Hematopoietic multipotent progenitor cell (in vitro differentiated cells): ENCODE data around the gene PTPN18. TPM values are rescaled to one million over a fixed set of nuclear protein-coding genes. Genes with fewer than 3 reads are reported as not detected.
"Not testable (repeated sequence)": the region's sequence is repeated elsewhere in the genome, so short reads cannot be mapped to it uniquely, and the experiment has no call there.

ENCODE experiments used
- DNase-seq, 3 donors: peaks; one replicate each; pipeline ENCODE4 v3.0.0-alpha.2; 2011 to 2015; ENCODE audit warnings: low read depth in 2 of 3, low spot score in 2 of 3
- total RNA-seq: library from RNA; depleted of rRNA; stranded (reverse); fragments of >200 nt; gene quantifications from one replicate; pipeline ENCODE4 v1.2.3, GENCODE V29; 2012

Gene PTPN18
- total RNA-seq, 1 donor = 56.0 TPM

DNA sequence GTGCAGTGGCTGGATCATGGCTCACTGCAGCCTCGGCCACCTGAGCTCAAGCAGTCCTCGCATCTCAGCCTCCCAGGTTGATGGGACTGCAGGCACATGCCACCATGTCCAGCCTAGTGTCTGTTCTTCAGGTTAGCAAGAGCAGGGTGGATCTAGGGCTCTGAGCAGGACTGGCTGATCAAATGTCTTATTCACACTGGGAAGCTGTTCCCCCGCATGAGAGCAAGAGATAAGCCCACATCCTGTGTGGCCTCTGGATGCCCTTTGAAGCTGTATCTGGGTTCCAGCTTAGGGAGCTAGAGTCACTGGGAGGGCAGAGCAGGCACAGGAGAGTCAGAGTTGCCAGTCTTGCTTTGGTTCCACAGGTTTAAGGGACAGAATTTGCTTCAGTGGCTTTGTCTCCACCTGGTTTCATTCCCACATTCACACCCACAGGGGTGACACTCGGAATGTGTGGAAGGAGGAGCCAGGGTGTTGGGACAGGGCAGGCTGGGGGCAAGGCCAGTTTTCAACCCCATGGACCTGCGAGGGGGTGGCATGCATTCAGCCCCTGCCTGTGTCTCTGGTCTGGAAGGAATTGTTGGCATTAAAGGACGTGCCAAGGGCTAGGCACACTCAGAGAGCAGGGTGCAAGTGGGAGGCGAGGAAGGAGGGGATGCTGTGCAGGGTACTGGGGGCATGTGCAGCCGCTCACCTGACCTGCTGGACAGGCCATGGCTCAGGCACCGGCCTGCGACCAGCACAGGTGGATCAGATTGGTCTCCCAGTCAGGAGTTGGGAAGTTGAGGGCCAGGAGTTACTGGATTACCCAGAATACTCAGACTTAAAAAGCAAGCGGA is 24.5 kb downstream of the PTPN18 start:
- DNase-seq = peak in 1 of 3 donors; percentile 13

DNA sequence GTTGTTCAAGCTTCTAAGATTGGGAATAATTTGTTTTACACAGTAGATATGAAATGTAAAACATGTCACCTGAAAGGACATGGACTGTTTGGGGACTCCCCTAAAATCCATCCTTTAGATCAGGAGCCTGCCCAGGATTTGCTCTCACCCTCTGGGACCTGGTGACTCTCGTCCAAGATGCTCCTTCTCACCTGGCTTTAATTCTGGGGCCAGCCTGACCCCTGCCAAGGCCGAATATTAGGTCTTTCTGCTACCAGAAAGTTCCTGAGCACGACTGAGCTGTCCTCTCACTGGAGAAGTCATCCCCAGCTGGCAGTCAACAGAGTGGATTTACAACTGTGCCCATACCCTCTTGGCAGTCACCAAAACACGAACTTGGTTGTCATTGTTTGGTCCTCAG is 25.3 kb downstream of the PTPN18 start:
- no peak for DNase-seq

DNA sequence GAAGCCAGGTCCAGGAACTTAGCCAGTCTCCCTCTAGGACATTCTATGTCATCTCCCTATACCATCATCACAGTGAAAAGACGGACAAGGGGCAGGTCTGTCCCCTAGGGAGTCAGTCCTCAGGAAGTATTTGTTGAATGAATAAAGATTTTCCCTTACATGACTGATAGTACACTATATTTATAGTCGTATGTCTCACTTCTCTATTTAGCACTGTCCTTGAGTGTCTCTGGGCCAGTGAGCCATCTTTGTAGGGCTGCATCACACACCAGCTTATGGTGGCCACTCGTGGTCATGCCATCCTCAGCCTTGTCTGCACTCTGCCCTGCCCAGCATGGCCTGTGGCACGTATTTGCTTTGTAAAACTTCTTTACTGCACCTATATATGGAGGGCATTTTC is 25.8 kb downstream of the PTPN18 start:
- no peak for DNase-seq

DNA sequence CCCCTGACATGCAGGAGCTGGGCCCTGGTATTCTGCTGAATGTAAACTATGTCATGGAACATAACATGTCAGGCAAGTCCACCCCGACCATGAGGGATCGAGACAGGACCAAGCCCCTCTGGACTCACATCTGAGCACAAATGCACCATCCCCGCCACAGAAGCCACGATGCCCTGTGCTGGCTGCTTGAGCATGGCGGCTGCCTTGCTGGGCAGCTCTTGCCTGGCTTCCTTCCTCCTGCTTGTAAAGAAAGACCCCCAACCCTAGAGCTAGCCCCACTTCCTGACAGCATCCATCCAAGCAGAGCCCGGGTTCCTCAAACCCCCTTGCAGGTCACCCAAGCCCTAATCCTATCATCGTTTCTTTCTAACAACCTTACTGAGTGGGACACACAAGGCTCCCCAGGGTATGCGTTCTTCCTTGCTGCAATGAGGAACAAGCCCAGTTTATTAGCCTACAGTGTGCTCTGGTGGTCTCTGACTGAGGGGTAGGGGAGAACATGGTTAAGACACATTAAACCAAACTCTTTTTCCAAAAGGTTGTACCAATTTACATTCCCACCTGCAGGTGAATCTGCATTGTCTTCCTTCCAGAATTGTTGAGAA is 26.6 kb downstream of the PTPN18 start:
- no peak for DNase-seq

DNA sequence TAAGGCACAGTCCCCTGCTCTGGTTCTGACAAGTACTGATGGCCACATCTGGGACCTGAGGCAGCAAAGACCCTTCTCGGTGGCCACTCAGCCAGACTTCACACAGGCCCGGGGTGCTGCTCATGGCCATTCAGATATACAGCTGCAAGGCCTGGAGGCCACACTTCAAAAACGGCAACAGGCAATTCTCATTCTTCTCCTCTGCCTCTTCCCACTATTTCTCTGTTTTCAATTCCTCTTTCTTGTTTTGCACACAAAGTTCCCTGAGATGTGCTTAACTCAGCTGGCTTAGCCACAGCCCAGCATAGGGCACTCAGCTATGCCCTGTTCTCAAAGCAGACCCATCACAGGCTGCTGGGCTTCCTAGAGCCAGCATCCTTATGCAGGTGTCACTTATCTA is 29.9 kb downstream of the PTPN18 start:
- no peak for DNase-seq

DNA sequence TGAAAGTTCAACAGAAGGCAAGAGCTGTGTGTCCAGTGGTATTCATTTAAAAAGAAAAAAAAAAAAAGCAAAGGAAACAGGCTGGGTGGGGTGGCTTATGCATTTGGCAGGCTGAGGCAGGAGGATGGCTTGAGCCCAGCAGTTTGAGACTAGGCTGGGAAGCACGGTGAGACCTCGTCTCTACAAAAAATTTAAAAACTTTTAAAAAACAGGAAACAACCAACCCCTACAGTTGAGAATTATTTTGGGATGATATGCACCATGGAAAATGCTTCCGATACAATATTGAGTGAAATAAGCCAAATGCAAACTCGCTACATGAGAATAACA is 31.2 kb downstream of the PTPN18 start:
- no peak for DNase-seq

DNA sequence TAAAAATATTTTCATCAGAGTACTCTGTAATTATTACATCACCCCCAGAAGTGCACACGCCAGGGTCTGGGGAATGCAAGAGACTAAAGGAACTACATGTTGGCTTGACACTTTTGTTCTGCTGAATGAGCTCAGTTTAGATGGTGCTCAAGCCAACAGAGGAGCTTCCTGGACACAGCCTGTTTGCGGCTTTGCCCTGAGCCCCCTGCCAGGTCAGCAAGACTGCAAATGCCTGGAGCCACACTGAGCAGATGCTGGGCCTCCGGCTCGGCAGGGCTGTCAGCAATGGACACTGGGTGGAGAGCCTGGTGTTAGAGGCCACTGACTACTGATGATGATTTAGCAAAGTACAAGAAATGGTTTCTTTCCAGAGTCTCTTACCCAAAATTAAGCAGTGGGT is 31.9 kb downstream of the PTPN18 start:
- DNase-seq = no peak

DNA sequence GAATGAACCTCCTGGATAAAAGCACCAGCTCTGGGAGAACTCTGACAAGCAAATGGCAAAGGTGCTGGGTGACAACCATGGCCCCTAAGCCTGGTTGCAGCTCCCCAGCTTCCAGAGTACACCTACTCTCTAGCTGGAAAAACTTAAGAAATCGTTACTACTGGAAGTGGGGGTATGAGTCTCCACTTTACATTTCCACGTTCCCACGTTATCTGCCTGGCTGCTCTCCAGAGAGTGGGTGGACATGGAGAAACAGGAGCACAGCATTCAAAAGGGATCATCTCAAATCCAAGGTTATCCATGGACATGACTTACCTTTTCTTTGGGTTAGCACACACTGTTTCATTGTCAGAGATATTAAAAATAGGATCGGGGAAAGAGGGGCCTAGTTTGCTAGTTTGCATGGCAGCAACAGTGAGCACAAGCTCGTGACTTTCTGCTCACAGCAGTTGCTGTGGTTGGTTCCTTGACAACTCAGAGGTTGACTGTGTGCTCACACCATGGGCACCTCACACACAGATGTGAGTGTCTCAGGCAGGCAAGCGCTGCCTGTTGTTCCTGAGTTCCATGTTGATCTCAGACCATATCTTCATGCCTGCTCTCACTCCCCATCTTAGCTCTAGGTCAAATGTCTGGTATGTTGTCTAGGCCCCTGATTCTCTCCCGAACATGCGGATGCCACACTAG is 32.5 kb downstream of the PTPN18 start:
- DNase-seq = no peak

DNA sequence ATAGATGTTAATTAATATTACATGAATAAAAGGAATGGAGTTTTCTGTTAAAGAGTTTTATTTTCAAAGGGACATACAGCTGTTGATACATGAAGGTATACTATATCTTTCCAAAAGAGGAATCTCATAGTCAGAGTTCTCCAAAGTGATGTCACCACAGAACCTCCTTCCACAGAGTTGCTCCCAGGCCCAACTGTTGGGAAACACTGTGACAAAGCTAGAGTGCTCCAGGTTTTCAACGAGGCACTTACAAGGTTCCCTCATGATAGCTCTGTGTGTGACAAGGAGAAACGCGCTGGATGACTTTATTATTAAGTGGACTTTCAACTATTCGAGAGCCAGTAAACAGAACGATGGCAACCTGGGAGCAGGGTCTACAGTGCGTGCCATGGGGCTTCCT is 33.5 kb downstream of the PTPN18 start:
- DNase-seq = no peak

DNA sequence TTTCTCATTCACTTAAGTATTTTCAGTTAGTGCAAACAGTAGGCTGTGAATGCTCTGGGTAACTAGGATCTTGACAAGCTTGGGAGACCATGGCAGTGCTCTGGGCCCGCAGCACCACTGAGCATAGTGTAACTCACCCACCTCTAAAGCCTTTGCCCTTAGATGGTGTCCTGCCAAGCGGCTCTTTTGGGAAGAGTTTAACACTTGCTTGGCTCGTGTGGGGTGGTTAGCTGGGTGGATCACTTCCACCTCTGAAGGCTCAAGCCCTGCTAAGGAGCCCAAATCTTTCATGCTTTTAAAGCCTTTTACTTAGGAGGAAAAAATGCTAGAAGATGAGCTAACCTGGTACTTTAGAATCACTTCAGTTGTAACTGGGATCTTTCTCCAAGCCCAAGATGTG is 33.9 kb downstream of the PTPN18 start:
- DNase-seq = no peak

DNA sequence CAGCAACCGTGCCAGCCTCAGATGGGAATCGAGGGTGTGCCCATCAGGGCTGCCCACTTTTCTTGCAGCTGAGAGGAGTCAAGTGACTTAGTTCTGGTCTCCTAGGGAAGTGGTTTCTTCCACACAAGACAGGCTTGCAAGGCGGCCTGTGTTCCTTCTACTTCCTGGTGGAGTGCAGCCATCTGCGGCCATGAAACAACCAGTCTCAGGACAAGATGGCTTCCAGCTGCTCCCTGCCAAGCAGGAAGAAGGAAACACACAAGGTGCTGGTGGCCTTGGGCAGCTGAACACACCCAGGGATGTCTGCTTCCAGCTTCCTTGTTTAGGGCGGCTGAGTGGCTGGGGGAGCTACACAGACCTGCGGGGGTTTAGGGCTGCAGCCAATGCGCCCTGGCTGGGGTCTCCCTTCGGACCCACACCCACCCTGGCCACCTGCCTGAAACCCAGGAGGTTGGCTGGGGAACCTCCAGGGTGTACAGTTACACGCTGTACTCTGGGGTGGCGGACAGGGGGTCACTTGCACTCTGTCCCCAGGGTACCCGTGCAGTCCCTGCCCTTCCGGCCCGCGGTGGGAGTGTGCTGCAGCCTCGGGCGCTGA is 34.7 kb downstream of the PTPN18 start:
- DNase-seq = peak in 1 of 3 donors; percentile 53

DNA sequence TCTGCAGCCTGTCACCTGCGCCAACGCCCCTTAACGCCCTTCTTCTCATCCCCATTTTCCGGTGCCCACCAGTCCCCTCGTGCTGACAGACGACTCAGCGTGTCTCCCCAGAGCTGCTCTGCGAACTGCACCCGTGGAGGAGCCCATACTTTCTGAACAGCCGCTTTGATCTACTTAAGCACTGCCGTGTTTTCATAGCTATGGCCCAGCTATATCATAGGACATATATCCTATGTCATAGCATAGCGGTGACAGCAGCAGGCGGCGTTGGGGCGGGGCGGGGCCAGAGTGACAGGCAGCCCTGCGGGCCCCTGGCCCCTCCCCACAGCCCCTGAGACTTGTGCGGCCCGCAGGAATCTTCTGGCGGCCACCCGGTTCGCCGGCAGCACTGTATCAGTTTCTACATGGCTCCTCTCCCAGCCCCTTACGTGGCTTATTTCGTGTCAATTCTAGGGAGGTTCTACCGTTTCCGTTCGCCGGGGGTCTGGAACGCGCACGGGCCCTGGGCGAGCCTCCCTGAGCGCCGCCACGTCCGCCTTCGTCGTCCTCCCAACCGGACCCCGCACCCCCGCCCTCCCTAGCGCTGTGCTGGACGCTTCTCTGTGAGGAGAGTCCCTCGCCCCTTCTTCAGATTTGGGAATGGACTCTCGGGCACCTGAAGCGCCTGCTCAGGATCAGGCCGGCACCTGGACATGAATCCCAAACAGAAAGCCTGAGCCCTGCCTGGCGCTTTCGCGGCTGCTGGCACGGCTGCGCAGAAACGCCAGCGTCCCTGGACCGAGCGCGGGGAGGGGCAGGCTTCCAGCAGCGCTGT is 35.4 kb downstream of the PTPN18 start:
- DNase-seq = peak in 2 of 3 donors; percentile 60 to 69

DNA sequence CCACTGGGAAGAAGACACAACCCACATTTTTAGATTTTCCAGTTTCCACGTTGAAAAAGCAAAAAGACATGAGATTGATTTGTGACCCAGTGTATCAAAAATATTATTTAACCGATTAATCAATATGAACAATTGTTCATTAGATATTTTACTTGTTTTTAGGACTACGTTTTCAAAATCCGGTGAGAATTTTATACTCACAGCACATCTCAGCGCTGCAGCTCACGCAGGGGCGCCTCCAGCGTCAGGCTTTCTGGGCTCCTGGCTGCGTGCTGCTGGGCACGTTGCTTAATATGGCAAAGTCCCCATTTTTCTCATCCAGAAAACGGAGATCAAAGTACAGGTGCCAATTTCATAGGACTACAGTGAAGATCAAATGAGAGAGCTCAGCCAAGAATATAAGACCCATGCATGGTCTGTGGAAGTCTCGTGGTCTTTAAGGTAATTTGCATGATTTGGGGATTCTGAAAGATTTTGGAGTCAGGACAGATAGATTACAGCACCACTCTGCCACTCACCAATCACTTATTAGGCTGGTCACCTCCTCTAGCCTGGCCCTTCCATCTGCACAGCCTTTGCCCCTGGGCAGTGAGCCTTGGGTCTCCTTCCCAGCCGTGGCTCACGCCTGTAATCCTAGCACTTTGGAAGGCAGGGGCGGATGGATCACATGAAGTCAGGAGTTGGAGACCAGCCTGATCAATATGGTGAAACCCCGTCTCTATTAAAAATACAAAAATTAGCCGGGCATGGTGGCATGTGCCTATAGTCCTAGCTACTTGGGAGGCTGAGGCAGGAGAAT is 36.2 kb downstream of the PTPN18 start:
- DNase-seq = peak in 1 of 3 donors; percentile 29

DNA sequence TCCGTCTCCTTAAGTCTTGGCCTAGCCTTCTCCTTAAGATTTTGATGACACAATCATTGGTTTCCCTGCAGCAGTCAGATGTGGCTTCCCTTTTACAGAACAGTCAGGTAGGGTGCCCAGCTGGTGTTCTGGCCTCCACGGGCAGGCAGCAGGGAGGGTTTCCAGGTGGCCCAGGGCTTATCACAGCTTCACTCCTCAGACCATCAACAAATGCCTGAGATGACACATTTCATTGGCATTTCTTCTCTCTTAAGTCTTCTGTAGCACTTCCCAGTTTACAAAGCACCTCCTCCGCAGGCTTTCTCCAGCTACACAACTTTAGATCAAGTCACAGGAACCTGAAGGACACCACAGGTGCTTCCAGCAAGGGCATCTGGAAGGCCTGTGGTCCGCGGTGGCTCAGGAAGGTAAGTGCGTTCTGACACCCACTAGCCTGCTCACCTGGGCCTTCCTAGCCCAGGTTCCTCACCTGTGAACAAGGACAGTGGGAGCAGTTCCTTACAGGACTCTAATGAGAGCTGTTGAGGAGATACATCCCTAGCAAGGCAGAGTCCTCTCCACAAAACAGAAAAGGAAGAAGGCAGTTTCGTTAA is 37.6 kb downstream of the PTPN18 start:
- no peak for DNase-seq

DNA sequence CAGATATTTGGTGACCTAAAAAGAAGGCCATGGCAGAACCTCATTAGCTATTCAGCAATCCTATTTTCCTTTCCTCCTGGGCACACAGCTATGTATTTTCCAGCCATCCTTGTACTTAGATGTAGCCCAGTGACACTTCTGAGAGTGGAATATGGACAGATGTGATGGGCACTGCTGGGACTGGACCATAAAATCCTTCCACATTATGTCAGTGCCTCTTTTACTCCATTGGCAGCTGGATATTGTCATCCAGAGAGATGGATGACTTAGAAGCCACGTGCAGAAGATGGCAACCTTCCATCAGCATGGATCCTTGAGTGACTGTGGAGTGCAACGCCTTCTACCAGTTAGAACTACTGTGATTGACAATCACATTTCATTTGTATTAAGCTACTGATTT is 50.4 kb downstream of the PTPN18 start:
- DNase-seq = not testable (repeated sequence)

DNA sequence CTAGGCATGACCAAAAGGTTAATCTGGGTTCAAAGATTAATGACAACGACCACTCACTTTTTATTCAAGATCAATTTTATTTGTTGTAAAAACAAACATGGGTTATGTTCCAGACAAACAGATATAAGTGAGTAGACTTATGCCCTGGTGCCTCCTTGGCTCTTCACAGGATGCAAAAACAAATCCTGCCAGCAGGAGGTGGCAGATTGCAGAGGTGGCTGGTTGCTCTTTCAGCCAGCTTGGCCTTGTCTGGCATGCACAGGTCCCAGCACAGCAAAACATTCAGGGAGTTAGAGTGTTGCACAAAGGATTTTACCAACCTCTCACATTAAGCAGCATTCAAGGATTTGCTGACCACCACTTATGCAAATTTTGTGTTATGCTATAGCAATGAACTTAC is 60.8 kb downstream of the PTPN18 start:
- not testable (repeated sequence) for DNase-seq

DNA sequence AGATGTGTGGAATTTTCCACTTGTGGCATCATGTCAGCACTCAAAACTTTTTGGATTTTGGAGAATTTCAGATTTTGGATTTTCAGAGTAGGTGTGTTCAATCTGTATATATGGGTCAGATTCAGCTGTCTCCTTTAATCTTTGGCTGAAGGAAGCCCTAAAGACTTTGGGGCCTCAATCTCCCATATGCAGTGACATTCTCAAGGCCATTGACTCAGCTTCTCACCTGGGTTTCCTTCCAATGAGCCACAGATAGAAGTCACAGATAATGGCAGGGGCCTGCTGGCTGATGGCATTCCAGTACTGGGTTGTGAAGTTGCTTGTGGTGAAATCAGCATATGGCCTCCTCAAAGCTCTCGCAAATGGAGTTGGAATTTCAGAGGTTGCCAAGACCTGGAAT is 63.0 kb downstream of the PTPN18 start:
- not testable (repeated sequence) for DNase-seq
